ENCODE measurements around the gene FRAT1.

FRAT1 gene

GRCh38 chr10:97363071-97363470 lies 44.0 kb downstream of the FRAT1 start:
- in situ Hi-C loops (cut with HindIII; ENCODE audit: low sequenced_read_pairs) = no loop called here

GRCh38 chr10:97365761-97366351 lies 46.8 kb downstream of the FRAT1 start:
- in situ Hi-C loops (cut with HindIII; ENCODE audit: low sequenced_read_pairs) = no loop called here

GRCh38 chr10:97366572-97366971 lies 47.5 kb downstream of the FRAT1 start:
- in situ Hi-C loops (cut with HindIII; ENCODE audit: low sequenced_read_pairs) = no loop called here

- in situ Hi-C loops (cut with HindIII; ENCODE audit: low sequenced_read_pairs) = no loop called here
Measured at GRCh38 chr10:97367126-97367649, 48.1 kb downstream of the FRAT1 start.

Measured in DLD1 (cell line).